Head of caudate nucleus (tissue), 42 donors: ENCODE results near the gene CDK5RAP1.

Source experiments
- DNase-seq, 42 donors: peaks; one replicate each; pipeline versions ENCODE4 v3.0.0 to v3.0.0-alpha.2; 2020 to 2021; ENCODE audit warnings: mixed read lengths in 7 of 42
- intact Hi-C: fragments of 100-400 bp; cut with DNase I; formaldehyde crosslinking; loops from one replicate; pipeline ENCODE4 v1.15.0; 2022

Gene CDK5RAP1

DNA sequence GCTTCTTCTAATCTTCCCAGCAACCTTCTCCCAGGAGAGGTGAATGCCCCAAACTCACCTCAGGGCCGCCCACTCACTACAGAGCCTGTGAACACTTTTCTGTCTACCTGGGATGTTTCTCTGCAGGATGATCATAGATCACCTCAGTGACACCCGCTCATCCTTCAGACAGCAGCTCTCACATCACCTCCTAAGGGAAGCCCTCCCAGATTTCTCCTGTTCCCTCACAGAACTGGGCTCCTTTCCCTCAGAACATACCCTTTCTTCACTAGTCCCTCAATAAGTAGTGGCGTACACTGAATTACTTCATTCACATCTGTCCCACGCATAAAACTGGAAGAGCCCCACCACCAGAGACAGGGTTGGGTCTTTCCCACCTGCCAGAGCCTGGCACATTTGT lies 57.8 kb downstream of the CDK5RAP1 start:
- intact Hi-C loops: no loop called here
- no peak for DNase-seq

GRCh38 chr20:33339515-33340058 lies 61.7 kb downstream of the CDK5RAP1 start:
- intact Hi-C loops: no loop called here
- no peak for DNase-seq

DNA sequence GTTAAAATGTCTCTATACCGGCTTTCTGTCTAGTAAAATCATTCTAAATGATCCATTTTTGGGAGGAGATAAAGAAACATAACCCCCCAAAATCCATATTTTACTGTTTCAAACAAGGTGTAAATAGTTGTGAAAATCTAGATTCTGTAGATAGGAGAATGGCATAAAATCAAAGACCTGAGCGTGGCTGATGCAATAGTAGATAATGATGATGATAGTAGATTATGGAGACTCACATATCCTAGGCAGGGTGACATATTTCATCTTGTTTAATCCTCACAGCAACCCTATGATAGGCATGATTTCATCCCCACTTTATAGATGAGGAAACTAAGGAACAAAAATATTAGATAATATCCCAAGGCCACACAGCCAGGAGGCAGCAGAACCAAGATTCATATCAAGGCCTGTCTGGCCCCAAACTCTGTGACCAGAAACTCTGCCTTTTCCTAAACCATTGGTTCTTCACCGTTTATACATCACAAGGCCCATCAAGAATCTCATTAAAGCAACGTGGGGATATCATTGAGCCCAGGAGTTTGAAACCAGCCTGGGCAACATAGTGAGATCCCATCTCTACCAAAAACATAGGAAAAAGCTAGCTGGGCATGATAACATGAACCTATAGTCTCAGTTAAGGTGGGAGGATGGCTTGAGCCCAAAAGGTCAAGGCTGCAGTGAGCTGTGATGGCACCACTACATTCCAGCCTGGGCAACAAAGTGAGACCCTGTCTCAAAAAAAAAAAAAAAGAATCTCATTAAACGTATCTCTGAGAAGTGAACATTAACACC lies 62.7 kb downstream of the CDK5RAP1 start:
- intact Hi-C loops: no loop called here
- no peak for DNase-seq

DNA sequence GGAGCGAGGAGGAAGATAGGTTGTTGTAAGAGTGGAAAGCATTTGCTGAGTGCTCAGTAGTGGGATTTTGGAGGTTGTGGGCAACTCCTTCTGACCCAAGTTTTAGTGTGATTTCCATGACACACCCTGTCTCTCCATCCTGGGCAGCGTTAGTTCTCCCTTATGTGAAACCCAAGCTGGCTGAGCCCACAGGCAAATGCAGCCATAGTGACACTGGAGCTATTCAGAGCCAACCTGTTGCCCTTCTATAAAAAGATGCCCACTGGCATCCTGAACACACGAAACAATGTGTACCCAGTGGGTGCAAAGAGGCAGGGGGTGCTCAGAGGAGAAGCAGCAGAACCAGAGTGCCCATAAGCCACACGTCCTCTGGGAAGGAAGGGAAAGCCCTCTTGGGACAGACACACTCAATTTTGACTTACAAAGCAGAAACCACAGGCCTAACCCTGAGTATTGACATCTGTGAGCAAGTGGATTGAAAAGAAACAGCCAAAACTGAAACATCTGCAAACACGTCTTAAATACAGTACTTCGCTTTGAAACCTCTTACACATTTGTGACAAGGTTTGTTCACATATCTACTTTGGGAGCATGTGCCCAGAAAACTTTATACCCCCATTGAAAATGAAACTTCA lies 63.7 kb downstream of the CDK5RAP1 start:
- intact Hi-C loops: no loop called here
- DNase-seq: no peak

DNA sequence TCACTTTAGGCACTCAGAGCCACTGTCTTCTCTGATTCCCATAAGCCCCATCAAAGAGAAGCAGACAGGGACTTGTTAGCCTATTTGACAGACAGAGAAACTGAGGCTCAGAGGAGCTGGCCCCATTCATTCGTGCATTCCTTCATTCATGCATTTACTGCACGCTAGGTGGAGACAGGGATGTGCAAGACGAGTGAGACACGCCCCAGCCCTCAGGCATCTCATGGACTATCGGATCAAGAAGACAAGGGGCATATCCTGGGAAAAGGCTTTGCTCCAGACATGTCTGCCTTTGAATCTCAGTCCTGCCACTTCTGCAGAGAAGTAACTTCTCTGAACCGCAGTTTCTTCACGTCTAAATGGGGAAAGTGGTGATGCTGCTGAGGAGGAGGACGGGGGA lies 64.2 kb downstream of the CDK5RAP1 start:
- intact Hi-C loops: no loop called here

DNA sequence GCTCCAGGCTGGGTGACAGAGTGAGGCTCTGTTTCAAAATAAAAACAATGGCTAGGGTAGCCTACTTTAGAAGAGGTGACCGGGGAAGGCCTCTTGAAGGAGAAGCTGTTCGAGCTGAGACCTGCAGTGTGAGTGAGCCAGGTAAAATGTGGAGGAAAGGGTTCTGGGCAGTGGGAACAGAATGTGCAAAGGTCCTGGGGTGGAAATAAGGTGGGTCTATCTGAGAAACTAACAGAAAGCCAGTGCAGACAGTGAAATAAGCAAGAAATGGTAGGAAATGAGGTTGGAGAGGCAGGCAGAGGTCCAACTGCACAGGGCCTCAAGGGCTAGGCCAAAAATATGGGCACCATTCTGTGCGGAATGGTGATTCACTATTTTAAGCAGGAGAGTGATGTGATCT lies 64.9 kb downstream of the CDK5RAP1 start:
- intact Hi-C loops: no loop called here
- DNase-seq: no peak

More for the DNA sequence above, 64.2 kb downstream of the CDK5RAP1 start:
- peak in 18 of 42 donors; percentile 4 to 50 (median 24) for DNase-seq

- no peak for DNase-seq
- intact Hi-C loops: no loop called here
These were observed 67.2 kb downstream of the CDK5RAP1 start for GRCh38 chr20:33334111-33334510.

DNA sequence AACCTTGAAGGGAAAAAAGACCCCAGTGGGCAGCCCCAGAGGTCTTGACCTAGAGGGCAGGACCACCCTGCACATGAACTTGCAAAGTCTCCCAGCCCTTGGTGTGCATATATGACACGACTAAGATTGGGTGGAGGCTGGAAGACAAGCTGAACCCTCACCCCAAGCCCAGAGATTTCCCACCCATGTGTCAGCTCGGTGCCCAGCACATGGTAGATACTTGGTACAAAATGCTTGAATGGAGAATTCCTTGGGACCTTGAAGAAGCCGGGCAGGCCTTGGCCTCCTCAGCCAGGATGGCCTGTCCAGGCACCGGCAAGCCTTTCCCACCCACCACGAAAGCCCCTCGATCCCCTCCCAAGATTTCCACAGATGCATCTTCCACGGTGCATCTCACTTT lies 67.7 kb downstream of the CDK5RAP1 start:
- intact Hi-C loops: no loop called here
- DNase-seq: no peak

- intact Hi-C loops: no loop called here
These were observed 68.3 kb downstream of the CDK5RAP1 start for GRCh38 chr20:33332905-33333456.

DNA sequence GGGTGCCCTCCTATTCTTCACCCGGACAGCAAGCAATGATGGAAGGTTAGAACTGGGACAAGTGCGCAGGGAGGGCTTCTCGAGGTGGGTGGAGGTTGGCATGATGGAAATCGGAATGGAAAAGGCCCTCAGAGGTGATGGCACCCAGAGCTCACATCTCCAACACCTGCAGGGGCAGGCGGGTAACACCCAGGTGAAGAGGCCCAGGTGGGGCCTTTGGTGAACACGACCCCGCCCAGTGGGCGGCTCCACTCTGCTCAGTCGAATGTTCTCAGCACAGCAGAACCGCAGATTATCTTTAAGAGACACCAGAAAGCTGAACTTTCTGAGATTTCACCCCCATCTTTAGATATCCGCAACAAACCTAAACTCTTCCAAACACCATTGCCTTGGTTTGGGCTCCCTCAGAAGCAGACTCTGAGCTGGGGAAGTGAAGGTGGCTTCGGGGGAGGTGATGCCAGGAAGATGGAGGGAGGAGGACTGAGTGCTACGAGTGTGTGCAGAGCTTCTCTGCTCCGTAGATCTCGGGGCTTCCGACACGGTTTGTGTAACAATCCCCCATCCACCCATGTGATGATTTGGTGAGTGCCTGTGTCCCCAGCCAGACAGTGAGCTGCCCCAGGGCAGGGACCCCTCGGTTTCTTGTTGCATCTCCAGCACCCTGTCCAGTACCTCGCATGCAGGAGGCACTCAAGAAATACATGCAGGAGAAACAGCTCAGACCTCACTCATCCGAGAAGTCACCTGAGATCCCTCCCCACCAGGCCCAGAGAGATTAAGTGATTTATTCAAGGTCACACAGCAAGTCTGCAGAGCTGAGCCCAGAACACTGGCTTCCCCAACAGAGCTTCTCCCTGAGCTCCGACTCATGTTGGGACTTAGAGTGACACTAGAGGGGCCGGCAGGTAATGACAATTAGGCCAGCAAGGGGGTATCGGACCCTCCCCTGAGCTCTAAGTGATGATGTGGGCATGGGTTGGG lies 72.9 kb downstream of the CDK5RAP1 start:
- no peak for DNase-seq
- intact Hi-C loops: no loop called here

More at GRCh38 chr20:33332905-33333456, 68.3 kb downstream of the CDK5RAP1 start:
- no peak for DNase-seq

DNA sequence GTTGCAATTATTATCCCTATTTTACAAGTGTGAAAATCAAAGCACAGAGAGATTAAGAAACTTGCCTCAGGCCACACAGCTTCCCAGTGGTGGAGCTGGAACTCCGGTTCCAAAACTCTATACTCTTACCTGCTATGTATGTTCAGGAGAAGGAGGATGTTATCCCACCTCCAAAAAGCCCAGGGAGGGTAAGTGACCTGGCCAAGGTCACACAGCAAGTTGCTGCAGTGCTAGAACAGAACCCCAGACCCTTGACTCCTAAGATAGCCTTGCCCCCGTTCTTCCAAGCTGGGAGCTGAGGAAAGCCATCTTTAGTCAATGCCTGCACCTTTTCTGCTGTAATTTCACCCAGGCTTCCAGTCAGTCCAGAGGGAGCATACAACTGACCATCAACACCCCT lies 76.0 kb downstream of the CDK5RAP1 start:
- intact Hi-C loops: no loop called here
- DNase-seq: no peak

DNA sequence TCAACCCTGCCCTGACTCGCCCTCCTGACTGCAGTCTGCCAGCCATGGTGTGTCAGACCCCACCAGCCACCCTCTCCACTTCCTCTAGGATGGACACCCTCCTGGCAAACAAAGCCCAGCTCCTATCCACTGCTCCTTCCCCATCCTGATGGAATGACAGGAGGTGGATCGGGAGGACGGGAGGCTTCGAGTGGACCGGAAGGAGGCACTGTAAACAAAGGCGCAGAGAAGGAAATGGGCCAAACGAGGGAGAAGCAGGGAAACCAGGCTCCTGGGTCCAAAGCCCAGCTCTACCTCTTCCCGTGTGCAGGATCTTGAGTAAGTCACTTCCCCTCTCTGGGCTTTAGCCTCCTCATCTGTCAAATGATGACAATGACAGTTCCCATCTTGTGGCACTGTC lies 78.1 kb downstream of the CDK5RAP1 start:
- no peak for DNase-seq
- intact Hi-C loops: no loop called here

DNA sequence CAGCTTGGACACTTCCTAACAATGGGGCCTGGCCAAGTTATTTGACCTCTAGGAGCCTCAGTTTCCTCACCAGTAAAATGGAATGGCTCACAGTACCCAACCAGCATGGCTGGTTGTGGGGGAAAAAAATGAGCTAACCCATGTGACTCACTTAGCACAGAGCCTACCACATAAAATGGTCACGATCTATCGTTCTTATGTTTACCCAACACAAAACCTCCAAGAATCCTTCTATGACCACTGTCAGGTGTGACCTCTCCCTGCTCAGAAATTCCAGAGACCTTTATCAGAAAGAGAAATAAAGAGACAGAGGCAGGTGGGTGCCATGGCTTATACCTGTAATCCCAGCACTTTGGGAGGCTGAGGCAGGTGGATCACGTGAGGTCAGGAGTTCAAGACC lies 78.9 kb downstream of the CDK5RAP1 start:
- DNase-seq: no peak
- intact Hi-C loops: no loop called here

DNA sequence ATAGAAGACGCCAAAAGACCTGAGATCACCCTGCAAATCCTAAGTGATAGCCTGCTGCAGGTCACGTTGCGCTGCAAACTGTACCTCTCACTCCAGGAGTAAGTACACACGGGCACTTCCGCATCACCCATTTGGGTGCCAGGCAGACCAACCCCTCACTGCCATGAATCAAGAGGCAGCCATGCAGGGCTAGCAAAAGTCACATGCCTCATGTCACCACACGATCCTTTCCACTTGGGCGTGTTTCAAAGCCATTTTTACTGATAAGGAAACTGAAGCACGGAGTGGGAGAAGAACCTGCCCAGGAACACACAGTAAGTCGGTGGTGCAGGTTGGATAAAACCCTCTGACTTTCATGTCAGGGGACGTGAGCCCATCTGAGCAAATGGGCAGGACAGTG lies 81.3 kb downstream of the CDK5RAP1 start:
- no peak for DNase-seq
- intact Hi-C loops: no loop called here

GRCh38 chr20:33318096-33318429 lies 83.3 kb downstream of the CDK5RAP1 start:
- intact Hi-C loops: no loop called here
- no peak for DNase-seq

- DNase-seq: no peak
- intact Hi-C loops: no loop called here
These were observed 83.8 kb downstream of the CDK5RAP1 start for GRCh38 chr20:33317424-33318095.

GRCh38 chr20:33316958-33317357 lies 84.4 kb downstream of the CDK5RAP1 start:
- no peak for DNase-seq
- intact Hi-C loops: no loop called here

DNA sequence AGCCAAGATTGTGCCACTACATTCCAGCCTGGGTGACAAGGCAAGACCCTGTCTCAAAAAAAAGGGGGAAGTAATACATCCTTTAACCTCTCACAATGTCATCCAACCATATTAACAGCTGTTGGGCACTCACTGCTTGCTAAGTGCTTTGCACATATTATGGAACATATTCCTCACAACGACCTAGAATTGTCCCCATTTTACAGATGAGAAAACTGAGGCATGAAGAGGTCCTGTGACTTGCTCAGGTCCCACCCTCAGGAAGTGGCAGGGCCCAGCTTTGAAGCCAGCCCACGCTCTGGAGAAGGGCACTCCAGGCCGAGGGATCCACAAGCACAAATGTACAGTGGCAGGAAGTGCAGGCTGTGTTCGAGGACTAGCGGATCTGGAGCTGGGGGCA lies 85.0 kb downstream of the CDK5RAP1 start:
- DNase-seq: no peak
- intact Hi-C loops: no loop called here
